T-helper 2 cell treated with Interferon-gamma antibody and Interleukin-4, amounts not matched to agents 100 ng/mL and 5 ng/mL, for 36 hours (primary cell): ENCODE measurements around the gene TREML4. TPM values are rescaled to one million over a fixed set of nuclear protein-coding genes. Genes with fewer than 3 reads are reported as not detected.
"Not testable (repeated sequence)": the region's sequence is repeated elsewhere in the genome, so short reads cannot be mapped to it uniquely, and the experiment has no call there.

Source experiments
- intact Hi-C: fragments of 100-400 bp; cut with micrococcal nuclease; formaldehyde crosslinking; loops from one replicate; pipeline ENCODE4 v1.15.1; 2023
- total RNA-seq: library from RNA; stranded (reverse); gene quantifications from 2 replicates; pipeline ENCODE4 v1.2.3, GENCODE V29; 2022

Gene TREML4
- total RNA-seq = not detected in 2 replicates

- intact Hi-C loops = no loop called here
Observed at GRCh38 chr6:41228096-41228495, at the start of gene TREML4. TREML4 (plus strand) TSS chr6:41228349; CDS start chr6:41228428, 79 bp downstream.

GRCh38 chr6:41179163-41179562 is 49.0 kb upstream of the TREML4 start:
- intact Hi-C loops = no loop called here

GRCh38 chr6:41181566-41181965 is 46.6 kb upstream of the TREML4 start:
- intact Hi-C loops = loop anchor here (5.0 kb wide), 1 partner anchor 174 kb away; no protein-coding TSS in a partner anchor

GRCh38 chr6:41182069-41183034 is 45.8 kb upstream of the TREML4 start:
- intact Hi-C loops = loop anchor here (1.0 to 5.0 kb wide), 3 partner anchors 90 to 175 kb away; partner anchors contain the start of genes NFYA and OARD1

- intact Hi-C loops = loop anchor here (5.0 kb wide), 1 partner anchor 177 kb away; no protein-coding TSS in a partner anchor
Observed at GRCh38 chr6:41184761-41185160, 43.4 kb upstream of the TREML4 start.

GRCh38 chr6:41186031-41186562 is 42.1 kb upstream of the TREML4 start:
- intact Hi-C loops = no loop called here

- intact Hi-C loops = no loop called here
Observed at GRCh38 chr6:41187924-41188886, 39.9 kb upstream of the TREML4 start.

- intact Hi-C loops = not testable (repeated sequence)
Observed at GRCh38 chr6:41189046-41189445, 39.1 kb upstream of the TREML4 start.

- intact Hi-C loops = loop anchor here (2.0 kb wide), 1 partner anchor 129 kb away; no protein-coding TSS in a partner anchor
Observed at GRCh38 chr6:41189967-41190366, 38.2 kb upstream of the TREML4 start.

GRCh38 chr6:41190791-41191190 is 37.4 kb upstream of the TREML4 start:
- intact Hi-C loops = loop anchor here (2.0 kb wide), 1 partner anchor 128 kb away; no protein-coding TSS in a partner anchor

- intact Hi-C loops = loop anchor here (2.0 kb wide), 1 partner anchor 127 kb away; no protein-coding TSS in a partner anchor
Observed at GRCh38 chr6:41191569-41191968, 36.6 kb upstream of the TREML4 start.

- intact Hi-C loops = no loop called here
Observed at GRCh38 chr6:41193171-41193734, 34.9 kb upstream of the TREML4 start.

- intact Hi-C loops = no loop called here
Observed at GRCh38 chr6:41193884-41194283, 34.3 kb upstream of the TREML4 start.

- intact Hi-C loops = no loop called here
Observed at GRCh38 chr6:41194386-41194785, 33.8 kb upstream of the TREML4 start.

- intact Hi-C loops = no loop called here
Observed at GRCh38 chr6:41197234-41197633, 30.9 kb upstream of the TREML4 start.

GRCh38 chr6:41199552-41200246 is 28.4 kb upstream of the TREML4 start:
- intact Hi-C loops = loop anchor here (1.0 kb wide), 1 partner anchor 127 kb away; the partner anchor contains the start of genes NFYA and OARD1

GRCh38 chr6:41200296-41200900 is 27.8 kb upstream of the TREML4 start:
- intact Hi-C loops = loop anchor here (1.0 kb wide), 1 partner anchor 128 kb away; the partner anchor contains the start of genes NFYA and OARD1

GRCh38 chr6:41200901-41201763 is 27.0 kb upstream of the TREML4 start, which contains the start of gene TREML2:
TREML2 (minus strand) TSS chr6:41201149; CDS start chr6:41201008, 141 bp downstream.
- intact Hi-C loops = loop anchor here (1.0 kb wide), 1 partner anchor 129 kb away; the partner anchor contains the start of genes NFYA and OARD1
